HFFc6 (cell line): ENCODE results near the gene HECTD2. TPM values are rescaled to one million over a fixed set of nuclear protein-coding genes. Genes with fewer than 3 reads are reported as not detected.

ENCODE experiments used
- DNase-seq: peaks from one replicate; pipeline ENCODE4 v3.0.0-alpha.2; 2018
- H3K27ac Mint-ChIP-seq: 2 replicates; pipeline ENCODE4 v1.8.0; 2020; ENCODE audit warnings: mild to moderate bottlenecking, mixed read lengths
- H3K27me3 Mint-ChIP-seq: 2 replicates; pipeline ENCODE4 v1.8.0; 2021; ENCODE audit warnings: mild to moderate bottlenecking, moderate library complexity, mixed read lengths; ENCODE audit not compliant: insufficient read depth
- H3K36me3 Mint-ChIP-seq: 2 replicates; pipeline ENCODE4 v1.8.0; 2021; ENCODE audit warnings: low read depth, mixed read lengths
- H3K4me1 Mint-ChIP-seq: 2 replicates; pipeline ENCODE4 v1.8.0; 2020; ENCODE audit warnings: low read depth, mixed read lengths
- H3K4me3 Mint-ChIP-seq: 2 replicates; pipeline ENCODE4 v1.8.0; 2020; ENCODE audit warnings: mild to moderate bottlenecking, moderate library complexity, mixed read lengths
- H3K9me3 Mint-ChIP-seq: 2 replicates; pipeline ENCODE4 v1.8.0; 2020; ENCODE audit warnings: mild to moderate bottlenecking, mixed read lengths
- CTCF ChIP-seq: fragments of 200-600 bp; sonication (generic); IDR thresholded peaks from 2 replicates; pipeline ENCODE4 v1.5.0; 2021; ENCODE audit warnings: antibody characterized with exemption, mild to moderate bottlenecking
- total RNA-seq, 6 experiments: library from RNA; stranded (reverse); fragmentation: NEBNext Ultra II Directional; extraction: Animal tissue kit (Norgen Biotek cat#: 25700); gene quantifications; 2 replicates in 1 of 6; 3 replicates in 5 of 6; pipeline ENCODE4 v1.2.3, GENCODE V29; 2021

The HECTD2 gene
- total RNA-seq, 6 experiments from 2014 or later, result 4.5 to 6.4 (median 4.9) TPM

DNA sequence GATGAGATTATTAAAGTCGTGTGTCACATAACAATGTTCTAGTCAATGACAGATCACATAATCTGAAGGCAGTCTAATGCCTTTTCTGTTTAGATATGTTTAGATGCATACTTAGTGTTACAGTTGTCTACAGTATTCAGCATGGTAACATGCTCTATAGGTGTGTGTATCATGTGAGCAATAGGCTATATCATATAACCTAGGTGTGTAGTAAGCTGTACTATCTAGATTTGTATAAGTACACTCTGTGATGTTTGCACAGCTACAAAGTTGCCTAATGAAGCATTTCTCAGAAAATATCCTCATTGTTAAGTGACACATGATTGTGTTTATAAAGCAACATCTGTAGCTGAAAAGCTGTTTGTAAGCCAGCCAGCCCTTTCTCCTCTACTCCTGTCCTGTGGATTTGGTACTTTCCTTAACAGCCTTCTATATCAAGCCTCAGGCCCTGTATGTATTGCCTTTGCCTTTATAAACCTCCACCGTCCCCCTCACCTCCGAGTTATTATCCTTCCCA is 6.3 kb downstream of the HECTD2 start:
- Mint-ChIP-seq H3K27ac (no peak overlapping the region), H3K36me3 (no peaks in the 10 kb centered on the region), H3K4me3 (no peak overlapping the region), H3K27me3 (no peaks in the 10 kb centered on the region), H3K4me1 (peaks cover 18% of the 10 kb centered on the region), H3K9me3 (no peaks in the 10 kb centered on the region)
- DNase-seq, result no peak
- no peak for TF ChIP-seq CTCF

- H3K4me1 Mint-ChIP-seq, result peaks cover 16% of the 10 kb centered on the region
- no peaks in the 10 kb centered on the region for H3K27me3 Mint-ChIP-seq
- DNase-seq, result no peak
- H3K4me3 Mint-ChIP-seq, result no peak overlapping the region
- TF ChIP-seq CTCF, result no peak
- no peaks in the 10 kb centered on the region for H3K36me3 Mint-ChIP-seq
- H3K9me3 Mint-ChIP-seq, result no peaks in the 10 kb centered on the region
- H3K27ac Mint-ChIP-seq, result no peak overlapping the region
These were observed 8.3 kb downstream of the HECTD2 start for GRCh38 chr10:91418416-91418815.

GRCh38 chr10:91420868-91421267 is 10.7 kb downstream of the HECTD2 start:
- no peak for TF ChIP-seq CTCF
- Mint-ChIP-seq H3K36me3 (no peaks in the 10 kb centered on the region), H3K4me3 (peak overlapping the region; percentile 78), H3K27me3 (no peaks in the 10 kb centered on the region), H3K27ac (peak overlapping the region; percentile 73), H3K9me3 (no peaks in the 10 kb centered on the region), H3K4me1 (peaks cover 24% of the 10 kb centered on the region)
- peak; percentile 44 for DNase-seq

- Mint-ChIP-seq H3K4me1 (peaks cover 24% of the 10 kb centered on the region), H3K27ac (no peak overlapping the region), H3K4me3 (no peak overlapping the region), H3K9me3 (no peaks in the 10 kb centered on the region), H3K27me3 (no peaks in the 10 kb centered on the region), H3K36me3 (no peaks in the 10 kb centered on the region; the same call in 1 of the 2 replicates)
- no peak for TF ChIP-seq CTCF
- DNase-seq, result no peak
These were observed 12.8 kb downstream of the HECTD2 start for GRCh38 chr10:91422915-91423314.

- DNase-seq, result peak; percentile 3
- no peak for TF ChIP-seq CTCF
- Mint-ChIP-seq H3K9me3 (no peaks in the 10 kb centered on the region), H3K4me1 (peaks cover 24% of the 10 kb centered on the region), H3K27me3 (no peaks in the 10 kb centered on the region), H3K4me3 (no peak overlapping the region), H3K27ac (no peak overlapping the region), H3K36me3 (no peaks in the 10 kb centered on the region; the same call in 1 of the 2 replicates)
These were observed 13.9 kb downstream of the HECTD2 start for GRCh38 chr10:91424016-91424415.

- H3K36me3 Mint-ChIP-seq, result peaks cover 5% of the 10 kb centered on the region; the same call in 1 of the 2 replicates
- H3K27ac Mint-ChIP-seq, result no peak overlapping the region
- TF ChIP-seq CTCF, result no peak
- H3K4me1 Mint-ChIP-seq, result peaks cover 16% of the 10 kb centered on the region
- no peak for DNase-seq
- no peak overlapping the region for H3K4me3 Mint-ChIP-seq
- H3K27me3 Mint-ChIP-seq, result no peaks in the 10 kb centered on the region; the same call in 1 of the 2 replicates
- no peaks in the 10 kb centered on the region for H3K9me3 Mint-ChIP-seq
These were observed 22.0 kb downstream of the HECTD2 start for GRCh38 chr10:91432175-91432574.
